ENCODE results near the gene AGXT. TPM values are rescaled to one million over a fixed set of nuclear protein-coding genes. Genes with fewer than 3 reads are reported as not detected.

AGXT gene
- total RNA-seq, 4 donors from 2014 or later = 0.33 to 0.75 TPM; not detected in 2

DNA sequence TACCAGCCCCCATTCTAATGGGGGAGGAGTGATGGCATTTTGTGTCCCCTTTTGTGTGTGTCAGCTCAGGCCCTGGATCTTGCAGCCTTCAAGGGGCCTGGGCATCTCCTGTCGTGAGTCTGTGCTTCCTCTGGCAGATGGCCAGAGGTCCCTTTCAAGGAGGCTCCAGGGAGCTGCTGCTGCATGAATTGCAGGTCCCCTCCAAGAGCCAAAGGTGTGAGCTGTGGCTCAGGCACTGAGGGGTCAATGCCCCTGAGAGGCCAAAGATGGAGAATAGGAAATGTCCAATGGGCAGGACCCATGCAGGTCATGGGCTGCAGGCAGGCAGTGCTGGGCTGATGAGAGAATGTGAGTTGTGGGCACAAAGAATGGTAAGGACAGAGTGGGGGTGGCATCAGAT is 16.9 kb downstream of the AGXT start:
- no peak for TF ChIP-seq CTCF (IDR thresholded peaks at IDR 0.05; ENCODE audit: low read depth)

DNA sequence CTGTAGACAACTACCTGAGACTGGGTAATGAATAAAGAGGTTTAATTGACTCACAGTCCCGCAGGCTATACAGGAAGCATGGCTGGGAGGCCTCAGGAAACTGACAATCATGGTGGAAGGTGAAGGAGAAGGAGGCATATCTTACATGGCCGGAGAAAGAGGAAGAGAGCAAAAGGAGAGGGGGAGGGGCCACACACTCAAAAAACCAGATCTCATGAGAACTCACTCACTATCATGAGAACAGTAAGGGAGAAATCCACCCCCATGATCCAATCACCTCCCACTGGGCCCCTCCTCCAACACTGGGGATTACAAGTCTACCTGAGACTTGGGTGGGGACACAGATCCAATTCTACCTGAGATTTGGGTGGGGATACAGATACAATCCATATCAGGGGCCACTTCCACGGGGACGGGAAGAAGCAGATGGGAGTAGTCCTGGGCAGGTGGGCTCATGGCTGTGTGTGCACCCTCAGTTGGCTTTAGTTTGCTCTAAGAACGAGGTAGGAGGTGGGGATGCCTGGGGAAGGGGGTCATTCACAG is 17.5 kb downstream of the AGXT start:
- TF ChIP-seq CTCF (IDR thresholded peaks at IDR 0.05; ENCODE audit: low read depth) = no peak

DNA sequence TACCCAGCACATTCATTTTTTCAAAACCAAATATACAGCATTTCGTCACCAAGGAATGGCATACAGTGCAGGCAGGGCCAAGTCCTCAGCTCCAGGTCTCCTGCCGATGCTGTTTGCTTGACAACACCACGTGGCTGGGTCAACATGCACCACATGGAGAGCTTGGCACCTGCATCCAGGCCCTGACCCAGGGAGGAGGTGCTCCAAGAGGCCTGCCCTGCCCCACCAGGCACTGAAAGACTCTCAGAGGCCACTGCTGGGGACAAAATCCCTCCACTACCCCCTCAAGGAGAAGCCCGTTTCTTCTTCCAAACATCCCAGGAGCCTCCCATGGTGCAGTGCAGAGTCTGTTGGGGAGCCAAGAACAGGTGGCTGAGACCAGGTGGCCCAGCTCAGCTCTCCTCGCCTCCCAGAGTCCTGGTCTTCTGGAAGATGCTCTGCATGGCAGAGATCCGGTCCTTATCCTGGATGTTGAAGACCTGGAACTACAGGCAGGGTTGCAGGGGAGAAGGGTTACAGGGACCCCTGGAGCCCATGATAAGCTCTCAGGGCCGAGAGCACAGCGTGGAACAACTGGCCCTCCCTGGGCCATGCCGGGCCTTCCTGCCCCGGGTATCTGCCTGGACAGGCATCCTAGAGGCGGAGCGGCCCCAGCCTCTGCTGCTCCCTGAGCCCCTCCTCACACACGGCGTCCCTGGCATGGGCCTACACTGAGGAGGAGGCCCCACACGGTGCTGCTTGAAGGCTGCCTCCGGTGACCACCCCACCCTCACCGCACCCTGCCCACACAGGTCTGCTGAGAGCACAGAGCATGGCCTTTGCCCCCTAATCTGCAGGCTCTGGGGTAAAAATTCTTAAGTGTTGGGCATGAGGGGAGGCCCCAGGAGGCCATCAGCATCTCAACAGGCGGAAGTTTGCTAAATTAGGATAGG is 18.3 kb downstream of the AGXT start:
- TF ChIP-seq CTCF (IDR thresholded peaks at IDR 0.05; ENCODE audit: low read depth) = no peak

GRCh38 chr2:240887631-240888030 is 19.0 kb downstream of the AGXT start:
- TF ChIP-seq CTCF (IDR thresholded peaks at IDR 0.05; ENCODE audit: low read depth) = no peak

GRCh38 chr2:240888130-240888889 is 19.7 kb downstream of the AGXT start:
- TF ChIP-seq CTCF (IDR thresholded peaks at IDR 0.05; ENCODE audit: low read depth) = no peak

DNA sequence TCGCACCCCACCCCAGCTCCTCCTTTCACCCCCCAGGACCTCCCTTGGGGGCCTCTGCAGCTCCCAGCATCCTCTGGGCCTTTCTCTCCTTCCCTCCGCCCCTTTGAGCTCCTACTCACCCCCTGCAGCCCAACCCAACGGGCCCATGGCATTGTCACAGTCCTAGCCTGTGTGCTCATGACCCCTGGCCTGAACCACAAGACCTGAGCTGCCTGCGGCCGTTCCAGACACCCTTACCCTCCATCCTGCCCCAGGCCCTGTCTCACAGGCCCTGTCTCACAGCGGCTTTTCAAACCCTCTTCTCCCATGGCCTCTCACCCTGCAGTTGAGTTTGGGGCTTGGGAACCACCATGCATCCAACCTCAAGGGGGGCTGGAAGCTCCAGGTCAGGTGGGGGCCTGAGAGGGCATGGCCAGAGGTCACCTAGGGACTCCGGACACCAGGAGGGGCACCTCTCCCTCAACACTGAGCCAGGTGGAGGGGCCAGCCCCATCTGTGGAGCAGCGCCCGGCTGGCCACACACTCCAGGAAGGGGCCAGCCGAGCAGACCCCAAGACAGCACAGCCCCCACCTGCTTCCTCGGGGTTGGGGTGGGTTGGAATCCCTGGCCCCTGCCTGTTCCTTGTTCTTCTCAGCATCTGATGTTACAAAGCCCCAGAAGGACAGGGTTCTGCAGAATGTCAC is 20.4 kb downstream of the AGXT start:
- TF ChIP-seq CTCF (IDR thresholded peaks at IDR 0.05; ENCODE audit: low read depth) = no peak

Data from subcutaneous adipose tissue (tissue), 4 donors.